MM.1S (cell line): ENCODE data around the gene KEAP1.

Source experiments
- DNase-seq: peaks from one replicate; pipeline ENCODE4 v3.0.0-alpha.2; 2015
- H2AFZ ChIP-seq: fragments of 300-600 bp; sonication (generic); 2 replicates; pipeline ENCODE4 v1.6.0; 2016; ENCODE audit warnings: antibody characterized with exemption, low read length
- H3F3A ChIP-seq: fragments of 300-600 bp; sonication (generic); 2 replicates; pipeline ENCODE4 v1.6.1; 2016; ENCODE audit warnings: mild to moderate bottlenecking, antibody characterized with exemption, low read length, moderate library complexity, mixed read lengths; ENCODE audit not compliant: insufficient read depth
- H3K27ac ChIP-seq: fragments of 300-600 bp; sonication (generic); 2 replicates; pipeline ENCODE4 v1.5.1; 2016; ENCODE audit warnings: mild to moderate bottlenecking, low read length
- H3K27me3 ChIP-seq: fragments of 300-600 bp; sonication (generic); replicated peaks from 2 replicates; pipeline ENCODE4 v1.6.0; 2016; ENCODE audit warnings: low read length; ENCODE audit not compliant: insufficient read depth
- H3K36me3 ChIP-seq: fragments of 300-600 bp; sonication (generic); replicated peaks from 2 replicates; pipeline ENCODE4 v1.6.1; 2016; ENCODE audit warnings: mild to moderate bottlenecking, low read length, mixed read lengths; ENCODE audit not compliant: insufficient read depth
- H3K4me1 ChIP-seq: fragments of 300-600 bp; sonication (generic); 2 replicates; pipeline ENCODE4 v1.6.1; 2016; ENCODE audit warnings: low read length, mixed read lengths
- H3K4me2 ChIP-seq: fragments of 300-600 bp; sonication (generic); 2 replicates; pipeline ENCODE4 v1.6.0; 2016; ENCODE audit warnings: low read depth, low read length
- H3K4me3 ChIP-seq: fragments of 300-600 bp; sonication (generic); 2 replicates; pipeline ENCODE4 v1.5.1; 2016; ENCODE audit warnings: low read length, mixed read lengths
- H3K79me2 ChIP-seq: fragments of 300-600 bp; sonication (generic); 2 replicates; pipeline ENCODE4 v1.6.1; 2016; ENCODE audit warnings: mixed run types, low read length, mixed read lengths
- H3K9ac ChIP-seq: fragments of 300-600 bp; sonication (generic); 2 replicates; pipeline ENCODE4 v1.6.1; 2016; ENCODE audit warnings: low read length, mixed read lengths
- H3K9me2 ChIP-seq: fragments of 300-600 bp; sonication (generic); replicated peaks from 2 replicates; pipeline ENCODE4 v1.6.1; 2016; ENCODE audit warnings: mild to moderate bottlenecking, low read length, mixed read lengths; ENCODE audit not compliant: insufficient read depth
- H3K9me3 ChIP-seq: fragments of 300-600 bp; sonication (generic); replicated peaks from 2 replicates; pipeline ENCODE4 v1.6.1; 2016; ENCODE audit warnings: mild to moderate bottlenecking, low read length, mixed read lengths; ENCODE audit not compliant: insufficient read depth
- H4K20me1 ChIP-seq: fragments of 300-600 bp; sonication (generic); 2 replicates; pipeline ENCODE4 v1.6.1; 2016; ENCODE audit warnings: mild to moderate bottlenecking, low read length, moderate library complexity, mixed read lengths; ENCODE audit not compliant: insufficient read depth
- EZH2 ChIP-seq: fragments of 300-600 bp; sonication (generic); optimal IDR thresholded peaks from 2 replicates; pipeline ENCODE3; 2017; ENCODE audit warnings: low read depth, mild to moderate bottlenecking, antibody characterized with exemption, low read length, mixed read lengths
- EZH2phosphoT487 ChIP-seq: fragments of 300-600 bp; sonication (generic); IDR thresholded peaks from 2 replicates; pipeline ENCODE4 v1.6.1; 2018; ENCODE audit warnings: antibody characterized with exemption, low read length
- TF ChIP-seq, protein P1 (sequence below): fragments of 300-600 bp; sonication (generic); IDR thresholded peaks from 2 replicates; pipeline ENCODE4 v1.5.1; 2016; ENCODE audit warnings: antibody characterized with exemption, low read length, mixed read lengths

The KEAP1 gene

DNA sequence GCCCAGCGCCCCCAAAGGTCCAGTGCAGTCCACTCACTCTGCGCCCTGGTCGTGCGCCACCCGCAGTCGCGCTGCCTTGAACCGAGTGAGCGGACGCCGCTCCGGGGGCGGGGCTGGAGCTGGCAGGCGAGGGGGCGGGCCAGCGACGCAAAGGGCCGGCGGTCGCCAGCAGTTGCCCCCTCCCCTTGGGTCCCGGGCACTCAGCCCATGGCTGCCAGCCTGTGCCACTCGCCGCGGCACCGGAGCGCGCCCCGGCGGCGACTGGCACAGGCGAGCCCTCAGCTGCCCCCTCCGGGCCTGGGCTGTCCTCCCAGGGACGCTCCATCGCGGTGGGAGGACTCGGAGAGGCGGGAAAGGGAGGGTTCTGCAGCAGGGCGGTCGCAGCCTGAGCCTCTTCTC lies 14.2 kb upstream of the KEAP1 start, which contains the start of gene S1PR5:
Gene S1PR5, minus strand, starts transcription at position 87 of the 399 bp plus-strand sequence. CDS start 2,436 bp downstream, outside the sequence.
- H3K9me2 ChIP-seq: no peaks in the 10 kb centered on the region
- no peaks in the 10 kb centered on the region for H3K79me2 ChIP-seq
- no peaks in the 10 kb centered on the region for H3K36me3 ChIP-seq
- no peak within 1 kb of the TSS for H3K4me3 ChIP-seq
- DNase-seq: no peak
- H4K20me1 ChIP-seq: no peaks in the 10 kb centered on the region
- no peak within 1 kb of the TSS for H3K27ac ChIP-seq
- H3K27me3 ChIP-seq: peaks cover 76% of the 10 kb centered on the region
- H3K4me1 ChIP-seq: no peaks in the 10 kb centered on the region
- TF ChIP-seq EZH2phosphoT487 (no peak), EZH2 (no peak)
- TF ChIP-seq, protein P1, sequence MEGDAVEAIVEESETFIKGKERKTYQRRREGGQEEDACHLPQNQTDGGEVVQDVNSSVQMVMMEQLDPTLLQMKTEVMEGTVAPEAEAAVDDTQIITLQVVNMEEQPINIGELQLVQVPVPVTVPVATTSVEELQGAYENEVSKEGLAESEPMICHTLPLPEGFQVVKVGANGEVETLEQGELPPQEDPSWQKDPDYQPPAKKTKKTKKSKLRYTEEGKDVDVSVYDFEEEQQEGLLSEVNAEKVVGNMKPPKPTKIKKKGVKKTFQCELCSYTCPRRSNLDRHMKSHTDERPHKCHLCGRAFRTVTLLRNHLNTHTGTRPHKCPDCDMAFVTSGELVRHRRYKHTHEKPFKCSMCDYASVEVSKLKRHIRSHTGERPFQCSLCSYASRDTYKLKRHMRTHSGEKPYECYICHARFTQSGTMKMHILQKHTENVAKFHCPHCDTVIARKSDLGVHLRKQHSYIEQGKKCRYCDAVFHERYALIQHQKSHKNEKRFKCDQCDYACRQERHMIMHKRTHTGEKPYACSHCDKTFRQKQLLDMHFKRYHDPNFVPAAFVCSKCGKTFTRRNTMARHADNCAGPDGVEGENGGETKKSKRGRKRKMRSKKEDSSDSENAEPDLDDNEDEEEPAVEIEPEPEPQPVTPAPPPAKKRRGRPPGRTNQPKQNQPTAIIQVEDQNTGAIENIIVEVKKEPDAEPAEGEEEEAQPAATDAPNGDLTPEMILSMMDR: no peak
- H3K9ac ChIP-seq: no peak within 1 kb of the TSS
- peak within 1 kb of the TSS; percentile 27; the same call in 1 of the 2 replicates for H3K4me2 ChIP-seq
- H2AFZ ChIP-seq: no peak within 1 kb of the TSS
- H3F3A ChIP-seq: no peaks in the 10 kb centered on the region
- no peaks in the 10 kb centered on the region for H3K9me3 ChIP-seq

DNA sequence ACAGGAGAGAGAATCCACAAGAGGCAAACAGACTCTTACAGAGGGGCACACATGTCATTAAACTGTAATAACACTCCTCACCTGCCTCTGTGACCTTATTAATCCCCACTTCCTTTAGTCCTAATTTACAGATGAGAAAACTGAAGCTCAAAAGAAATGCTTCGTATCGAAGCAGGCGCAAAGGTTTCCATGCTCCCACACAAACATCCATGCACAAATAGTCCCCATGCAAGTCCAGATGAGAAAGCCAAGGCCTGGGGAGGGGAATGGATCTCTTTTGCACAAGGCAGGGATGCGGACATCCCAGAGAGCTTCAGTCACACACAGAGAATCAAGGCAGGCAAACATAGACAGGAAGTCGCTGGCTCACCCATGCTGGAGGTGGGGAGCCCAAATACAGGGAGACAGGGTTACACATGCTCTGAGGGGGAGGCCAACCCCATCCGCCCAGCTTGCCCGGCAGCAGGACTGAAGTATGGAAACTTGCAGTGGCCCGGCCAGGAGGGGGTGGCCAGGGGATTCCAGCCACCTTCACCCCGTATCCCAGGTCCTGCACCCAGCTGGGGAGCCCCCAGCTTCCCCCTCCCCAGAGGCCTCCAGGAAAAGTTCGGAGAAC lies 13.6 kb upstream of the KEAP1 start:
- Histone ChIP-seq H3K79me2 (no peaks in the 10 kb centered on the region), H3K36me3 (no peaks in the 10 kb centered on the region), H3K27ac (no peak overlapping the region), H4K20me1 (no peaks in the 10 kb centered on the region), H3K9ac (no peak overlapping the region), H3K4me1 (no peaks in the 10 kb centered on the region), H2AFZ (no peak overlapping the region), H3K9me2 (no peaks in the 10 kb centered on the region), H3F3A (no peaks in the 10 kb centered on the region), H3K4me3 (no peak overlapping the region), H3K9me3 (no peaks in the 10 kb centered on the region), H3K4me2 (peak overlapping the region; percentile 27; the same call in 1 of the 2 replicates), H3K27me3 (peaks cover 78% of the 10 kb centered on the region)
- no peak for DNase-seq
- no peak for TF ChIP-seq EZH2
- TF ChIP-seq, protein P1: no peak
- TF ChIP-seq EZH2phosphoT487: no peak

DNA sequence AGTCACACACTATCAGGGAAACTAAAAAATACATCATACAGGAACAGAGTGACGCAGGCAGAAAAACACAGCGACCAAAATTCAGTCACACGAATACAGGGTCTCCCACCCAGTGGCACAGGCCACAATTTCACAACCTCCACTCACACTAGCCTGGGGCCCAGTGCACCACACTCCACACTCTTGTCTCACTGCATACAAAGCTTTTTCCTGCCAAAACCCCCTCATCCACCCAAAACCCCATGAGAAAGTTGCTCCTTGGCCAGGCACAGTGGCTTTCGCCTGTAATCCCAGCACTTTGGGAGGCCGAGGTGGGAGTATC lies 12.9 kb upstream of the KEAP1 start:
- no peak for DNase-seq
- no peaks in the 10 kb centered on the region for H3K4me1 ChIP-seq
- H3K9me3 ChIP-seq: no peaks in the 10 kb centered on the region
- peaks cover 78% of the 10 kb centered on the region for H3K27me3 ChIP-seq
- H3K9ac ChIP-seq: no peak overlapping the region
- no peaks in the 10 kb centered on the region for H3K9me2 ChIP-seq
- no peak overlapping the region for H3K27ac ChIP-seq
- no peaks in the 10 kb centered on the region for H3K79me2 ChIP-seq
- no peak overlapping the region for H3K4me2 ChIP-seq
- H3K36me3 ChIP-seq: no peaks in the 10 kb centered on the region
- no peak for TF ChIP-seq EZH2
- TF ChIP-seq, protein P1: no peak
- no peak for TF ChIP-seq EZH2phosphoT487
- H3F3A ChIP-seq: no peaks in the 10 kb centered on the region
- H2AFZ ChIP-seq: no peak overlapping the region
- no peaks in the 10 kb centered on the region for H4K20me1 ChIP-seq
- no peak overlapping the region for H3K4me3 ChIP-seq
